Inferior parietal cortex (tissue), 1 donor: ENCODE measurements around the gene OR2T35.

Source experiments
- DNase-seq: peaks from one replicate; pipeline ENCODE4 v3.0.0-alpha.2; 2016; ENCODE audit errors: extremely low spot score

OR2T35 gene

DNA sequence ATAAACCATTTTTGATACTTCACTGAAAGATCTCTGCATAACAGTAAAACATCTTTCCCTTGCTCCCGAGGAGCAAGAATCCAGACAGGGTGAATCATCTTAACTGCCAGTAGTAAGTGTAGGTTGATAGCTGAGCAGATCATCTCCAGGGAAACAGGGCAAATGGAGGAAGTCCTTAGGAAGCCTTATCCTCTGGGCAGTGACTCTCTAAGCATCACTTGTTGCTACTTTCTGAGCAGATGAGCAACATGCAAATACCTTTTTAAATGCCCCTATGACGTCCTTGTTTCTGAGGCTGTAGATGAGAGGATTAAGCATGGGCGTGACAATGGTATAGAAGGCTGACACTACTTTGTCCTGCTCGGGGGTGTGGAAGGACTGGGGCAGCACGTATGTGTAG is 19.1 kb downstream of the OR2T35 start:
- DNase-seq = no peak

DNA sequence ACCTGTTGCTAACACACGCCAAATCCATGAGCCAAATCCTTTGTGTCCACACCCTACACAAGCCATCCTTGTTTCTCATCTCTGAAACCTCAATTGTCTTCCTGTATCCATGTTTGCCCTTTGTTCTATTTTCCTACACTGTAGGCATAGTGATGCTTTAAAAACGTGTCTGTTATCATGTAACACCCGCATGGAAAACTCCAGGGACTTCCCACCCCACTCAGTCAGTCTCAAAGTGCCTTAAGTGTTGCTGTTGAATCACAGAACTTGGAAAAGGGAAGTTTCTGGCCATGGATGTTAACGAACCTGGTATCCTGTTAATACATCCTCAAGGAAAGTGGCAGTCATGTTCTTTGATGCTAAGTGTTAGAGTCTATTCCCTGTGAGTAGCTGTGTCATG is 19.9 kb downstream of the OR2T35 start:
- no peak for DNase-seq

GRCh38 chr1:248622570-248623001 is 22.5 kb downstream of the OR2T35 start:
- peak; percentile 41 for DNase-seq

DNA sequence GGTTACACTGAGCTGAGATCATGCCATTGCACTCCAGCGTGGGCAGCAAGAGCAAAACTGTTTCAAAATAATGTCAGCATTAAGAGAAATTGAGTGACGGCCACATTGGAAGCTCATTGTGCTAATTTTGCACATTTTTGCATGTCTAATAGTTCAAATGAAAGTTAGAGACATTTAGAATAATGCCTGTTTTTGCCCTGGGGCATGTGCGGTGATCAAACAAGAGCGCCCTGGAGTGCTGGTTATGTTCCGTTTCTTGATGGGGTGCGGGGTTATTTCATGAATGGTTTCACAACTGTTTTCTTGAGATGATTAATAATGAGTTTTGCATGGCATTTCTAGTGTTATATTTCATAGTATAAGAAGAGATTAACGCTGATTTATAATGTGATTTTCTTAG is 23.3 kb downstream of the OR2T35 start:
- DNase-seq = no peak

GRCh38 chr1:248618878-248619277 is 26.2 kb downstream of the OR2T35 start:
- DNase-seq = peak; percentile 68

DNA sequence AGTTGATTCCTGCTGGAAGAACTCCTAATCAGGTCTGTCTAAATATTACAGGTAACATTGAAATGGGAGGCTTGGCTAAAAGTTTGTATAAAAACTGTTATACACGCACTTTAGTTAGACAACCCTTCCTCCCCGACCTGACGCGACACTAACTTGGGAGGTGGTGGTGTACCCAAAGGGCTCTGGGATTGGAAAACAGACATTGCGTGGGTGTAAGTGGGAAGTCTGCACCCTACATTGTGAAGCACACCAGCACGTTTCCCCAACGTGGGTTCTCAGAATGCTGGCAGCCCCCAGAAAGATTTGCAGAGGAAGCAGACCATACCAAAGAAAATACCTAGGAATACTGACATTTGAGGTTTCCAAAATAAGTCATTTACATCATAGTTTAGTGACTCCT is 27.0 kb downstream of the OR2T35 start:
- DNase-seq = no peak

GRCh38 chr1:248613742-248614141 is 31.3 kb downstream of the OR2T35 start:
- no peak for DNase-seq

- DNase-seq = no peak
Measured at GRCh38 chr1:248611883-248612414, 33.1 kb downstream of the OR2T35 start.

- no peak for DNase-seq
Measured at GRCh38 chr1:248610301-248610700, 34.8 kb downstream of the OR2T35 start.

GRCh38 chr1:248599396-248599795 is 45.7 kb downstream of the OR2T35 start:
- DNase-seq = no peak

DNA sequence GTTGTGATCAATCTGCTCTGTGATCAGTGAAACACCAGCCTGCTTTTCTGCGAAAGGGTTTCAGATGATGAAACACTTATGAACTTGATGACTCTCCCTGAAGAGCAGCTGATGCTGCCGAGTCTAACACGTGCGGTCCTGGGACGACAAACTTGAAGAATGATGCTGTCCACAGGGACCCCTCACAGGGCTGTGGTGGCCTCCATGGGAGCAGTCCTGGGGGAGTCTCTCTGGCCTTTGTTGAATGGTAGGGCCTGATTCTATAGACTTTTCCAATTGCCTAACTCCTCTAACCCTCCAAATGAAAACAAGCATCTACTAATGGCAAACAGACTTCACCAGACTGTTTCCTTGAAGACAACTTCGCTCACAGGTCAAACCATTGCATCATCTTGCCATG is 47.5 kb downstream of the OR2T35 start, which contains the start of gene OR2T10:
OR2T10 (minus strand) TSS at position 112 of the 400 bp plus-strand sequence. CDS start 3,932 bp downstream, outside the sequence.
- no peak for DNase-seq

DNA sequence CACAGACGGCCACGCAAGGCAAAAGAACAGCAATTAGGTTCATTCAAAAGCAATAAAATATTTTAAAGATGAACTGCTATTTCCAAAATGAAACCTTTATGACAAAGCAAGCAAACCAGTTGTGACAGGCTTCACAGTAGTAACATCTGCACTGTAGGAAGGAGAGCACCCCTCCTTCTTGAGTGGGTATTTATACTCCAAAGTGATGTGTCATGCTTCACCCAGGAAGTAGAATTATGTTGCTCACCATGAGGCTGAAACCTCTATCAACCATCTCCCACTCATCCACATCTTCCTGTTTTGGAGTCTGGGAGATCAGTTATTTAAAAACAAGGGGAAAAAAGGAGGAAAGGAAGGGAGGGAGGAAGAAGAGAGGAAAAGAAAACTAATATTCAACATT is 48.5 kb downstream of the OR2T35 start:
- DNase-seq = no peak

- DNase-seq = no peak
Measured at GRCh38 chr1:248593226-248593625, 51.9 kb downstream of the OR2T35 start.

DNA sequence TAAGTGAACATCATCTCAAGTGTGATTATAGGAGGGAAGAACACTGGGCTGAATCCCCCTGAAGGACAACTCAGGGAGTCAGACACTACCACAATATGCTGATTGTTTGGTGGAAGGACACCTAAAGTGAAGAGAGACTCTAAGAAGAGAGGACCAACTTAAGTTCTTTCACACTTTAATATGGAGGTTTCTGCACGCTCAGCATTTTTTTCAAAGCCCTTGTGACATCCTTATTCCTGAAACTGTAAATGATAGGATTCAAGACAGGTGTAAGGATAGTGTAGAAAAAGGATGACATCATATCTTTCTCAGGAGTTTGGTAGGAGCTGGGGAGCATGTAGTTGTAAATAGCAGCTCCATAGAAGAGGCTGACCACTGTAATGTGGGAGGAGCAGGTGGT is 52.4 kb downstream of the OR2T35 start:
- no peak for DNase-seq

DNA sequence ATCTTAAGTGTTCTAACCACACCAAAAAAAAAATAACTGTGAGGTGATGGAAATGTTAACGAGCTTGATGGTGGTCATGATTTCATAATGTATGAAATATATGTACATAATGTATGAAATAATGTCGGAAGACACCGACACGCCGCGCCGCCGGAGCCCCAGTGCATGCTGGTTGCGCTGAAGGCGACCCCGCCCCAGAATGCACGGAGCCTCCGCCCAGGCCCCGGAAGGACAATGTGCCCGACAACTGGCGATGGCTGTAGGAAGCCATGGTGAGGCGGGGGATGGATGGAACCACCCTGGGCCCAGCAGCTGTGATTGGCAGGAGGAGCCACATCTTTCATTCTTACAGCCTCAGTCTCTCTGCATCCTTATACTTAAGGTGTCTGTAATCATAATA is 55.0 kb downstream of the OR2T35 start:
- no peak for DNase-seq

DNA sequence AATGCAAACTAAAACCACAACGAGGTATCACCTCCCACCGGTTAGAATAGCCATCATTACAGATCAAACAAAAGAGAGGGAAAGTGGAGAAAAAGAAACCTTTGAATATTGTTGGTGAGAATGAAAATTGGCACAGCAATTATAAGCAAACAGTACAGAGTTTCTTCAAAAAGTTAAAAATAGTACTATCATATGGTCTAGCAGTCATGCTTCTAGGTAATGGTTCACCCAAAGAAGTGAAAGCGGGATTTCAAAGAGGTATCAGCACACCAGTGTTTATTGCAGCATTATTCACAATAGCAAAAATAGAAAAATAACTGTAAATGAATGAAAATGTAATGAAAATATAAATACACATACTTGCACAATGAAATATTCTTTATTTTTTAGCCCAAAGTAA is 55.7 kb downstream of the OR2T35 start:
- DNase-seq = no peak
